H9 (cell line): ENCODE measurements around the gene ARHGEF16. TPM values are rescaled to one million over a fixed set of nuclear protein-coding genes. Genes with fewer than 3 reads are reported as not detected.

Source experiments
- DNase-seq: peaks from one replicate; pipeline ENCODE4 v3.0.0-alpha.2; 2017
- H2AFZ ChIP-seq: one replicate; pipeline ENCODE4 v1.6.1; 2013; ENCODE audit warnings: mild to moderate bottlenecking, low read length, control low read depth, moderate library complexity
- H2AK5ac ChIP-seq: 2 replicates; pipeline ENCODE4 v1.6.1; 2013; ENCODE audit warnings: low read length, control low read depth, mixed read lengths; ENCODE audit not compliant: insufficient read length
- H2BK120ac ChIP-seq: one replicate; pipeline ENCODE4 v1.6.1; 2013; ENCODE audit warnings: low read depth, mild to moderate bottlenecking, low read length, control low read depth, inconsistent platforms; ENCODE audit not compliant: poor library complexity, severe bottlenecking
- H2BK12ac ChIP-seq: 2 replicates; pipeline ENCODE4 v1.6.1; 2013; ENCODE audit warnings: low read length, control low read depth, mixed read lengths, low read depth; ENCODE audit not compliant: insufficient read length
- H2BK15ac ChIP-seq: 2 replicates; pipeline ENCODE4 v1.6.1; 2013; ENCODE audit warnings: low read depth, low read length, control low read depth
- H2BK20ac ChIP-seq: one replicate; pipeline ENCODE4 v1.6.1; 2013; ENCODE audit warnings: low read depth, mild to moderate bottlenecking, low read length, control low read depth, inconsistent platforms; ENCODE audit not compliant: poor library complexity, severe bottlenecking
- H2BK5ac ChIP-seq: 2 replicates; pipeline ENCODE4 v1.6.1; 2013; ENCODE audit warnings: low read length, control low read depth, mixed read lengths; ENCODE audit not compliant: insufficient read length
- H3K14ac ChIP-seq: 2 replicates; pipeline ENCODE4 v1.6.1; 2013; ENCODE audit warnings: low read length, control low read depth; ENCODE audit not compliant: insufficient read depth
- H3K18ac ChIP-seq: 2 replicates; pipeline ENCODE4 v1.6.1; 2013; ENCODE audit warnings: low read depth, mild to moderate bottlenecking, mixed read lengths, low read length, control low read depth; ENCODE audit not compliant: insufficient read length
- H3K23ac ChIP-seq: 2 replicates; pipeline ENCODE4 v1.6.1; 2013; ENCODE audit warnings: low read length, control low read depth, mixed read lengths, low read depth; ENCODE audit not compliant: insufficient read length
- H3K23me2 ChIP-seq: 2 replicates; pipeline ENCODE4 v1.6.1; 2013; ENCODE audit warnings: low read depth, mild to moderate bottlenecking, mixed read lengths, low read length, control low read depth; ENCODE audit not compliant: insufficient read length, poor library complexity, severe bottlenecking
- H3K27ac ChIP-seq: 2 replicates; pipeline ENCODE4 v1.5.1; 2013; ENCODE audit warnings: low read length, control low read depth, mixed read lengths, low read depth; ENCODE audit not compliant: insufficient read length
- H3K27me3 ChIP-seq: 2 replicates; pipeline ENCODE4 v1.6.1; 2013; ENCODE audit warnings: low read length, control low read depth, inconsistent platforms; ENCODE audit not compliant: insufficient read depth
- H3K4ac ChIP-seq: 2 replicates; pipeline ENCODE4 v1.6.1; 2013; ENCODE audit warnings: low read depth, mild to moderate bottlenecking, control low read depth, inconsistent platforms, low read length, moderate library complexity
- H3K4me1 ChIP-seq: 2 replicates; pipeline ENCODE4 v1.6.1; 2013; ENCODE audit warnings: low read length, control low read depth, inconsistent platforms; ENCODE audit not compliant: insufficient read depth
- H3K4me2 ChIP-seq: 2 replicates; pipeline ENCODE4 v1.6.1; 2013; ENCODE audit warnings: low read length, control low read depth, mixed read lengths; ENCODE audit not compliant: insufficient read length, insufficient read depth
- H3K56ac ChIP-seq: 2 replicates; pipeline ENCODE4 v1.6.1; 2013; ENCODE audit warnings: low read depth, mild to moderate bottlenecking, mixed read lengths, low read length, control low read depth; ENCODE audit not compliant: insufficient read length
- H3K79me1 ChIP-seq: 2 replicates; pipeline ENCODE4 v1.6.1; 2013; ENCODE audit warnings: low read depth, mild to moderate bottlenecking, moderate library complexity, low read length, control low read depth, inconsistent platforms; ENCODE audit not compliant: insufficient read depth, poor library complexity, severe bottlenecking
- H3K79me2 ChIP-seq: 2 replicates; pipeline ENCODE4 v1.6.1; 2013; ENCODE audit warnings: low read length, control low read depth, inconsistent platforms; ENCODE audit not compliant: insufficient read depth
- H3K9ac ChIP-seq: 2 replicates; pipeline ENCODE4 v1.6.1; 2013; ENCODE audit warnings: low read length, control low read depth, mixed read lengths; ENCODE audit not compliant: insufficient read length; ENCODE audit errors: extremely low read depth
- H3K9me3 ChIP-seq: one replicate; pipeline ENCODE4 v1.6.1; 2013; ENCODE audit warnings: low read depth, low read length, inconsistent platforms; ENCODE audit not compliant: control insufficient read depth
- H3T11ph ChIP-seq: one replicate; pipeline ENCODE4 v1.6.1; 2013; ENCODE audit warnings: mild to moderate bottlenecking, low read length, control low read depth, inconsistent platforms
- H4K20me1 ChIP-seq: one replicate; pipeline ENCODE4 v1.6.1; 2013; ENCODE audit not compliant: control insufficient read depth, insufficient read length, insufficient read depth
- H4K5ac ChIP-seq: 2 replicates; pipeline ENCODE4 v1.6.1; 2013; ENCODE audit warnings: low read depth, mild to moderate bottlenecking, mixed read lengths, low read length, control low read depth; ENCODE audit not compliant: insufficient read length
- H4K8ac ChIP-seq: replicated peaks from 2 replicates; pipeline ENCODE4 v1.6.1; 2013; ENCODE audit warnings: low read length, control low read depth, mixed read lengths, low read depth; ENCODE audit not compliant: insufficient read length
- H4K91ac ChIP-seq: 2 replicates; pipeline ENCODE4 v1.6.1; 2013; ENCODE audit warnings: low read depth, mild to moderate bottlenecking, moderate library complexity, mixed read lengths, low read length, control low read depth; ENCODE audit not compliant: insufficient read length
- H3K27ac Mint-ChIP-seq, 3 experiments: 2 replicates in 2 of 3; 3 replicates in 1 of 3; pipeline ENCODE4 v1.8.0; 2020 to 2021; ENCODE audit warnings: mixed read lengths in 3 of 3, mild to moderate bottlenecking in 1 of 3, moderate library complexity in 1 of 3
- H3K27me3 Mint-ChIP-seq: 2 replicates; pipeline ENCODE4 v1.8.0; 2021; ENCODE audit warnings: low read depth, mild to moderate bottlenecking, moderate library complexity, mixed read lengths
- H3K36me3 Mint-ChIP-seq, 3 experiments: 2 replicates in 2 of 3; 3 replicates in 1 of 3; pipeline ENCODE4 v1.8.0; 2020 to 2021; ENCODE audit warnings: low read depth in 3 of 3, mixed read lengths in 3 of 3; ENCODE audit not compliant: insufficient read depth in 1 of 3
- H3K4me1 Mint-ChIP-seq, 2 experiments: 2 replicates each; pipeline ENCODE4 v1.8.0; 2020; ENCODE audit warnings: mixed read lengths in 2 of 2
- H3K4me3 Mint-ChIP-seq, 2 experiments: 2 replicates in 1 of 2; 3 replicates in 1 of 2; pipeline ENCODE4 v1.8.0; 2020 to 2021; ENCODE audit warnings: mild to moderate bottlenecking in 2 of 2, mixed read lengths in 2 of 2, moderate library complexity in 1 of 2
- H3K9me3 Mint-ChIP-seq, 2 experiments: 2 replicates in 1 of 2; 3 replicates in 1 of 2; pipeline ENCODE4 v1.8.0; 2020; ENCODE audit warnings: mild to moderate bottlenecking in 2 of 2, mixed read lengths in 2 of 2, moderate library complexity in 1 of 2
- CTCF ChIP-seq: fragments of 200-600 bp; sonication (generic); conservative IDR thresholded peaks from 3 replicates; pipeline ENCODE4 v1.8.0; 2021; ENCODE audit warnings: antibody characterized with exemption, mild to moderate bottlenecking
- WGBS: extraction: QIAGEN DNeasy Blood & Tissue Kit; methylation state at CpG from one replicate; pipeline ENCODE4 v1.1.7; 2013; ENCODE audit warnings: missing lambda C conversion rate, low lambda C conversion rate, mixed read lengths; ENCODE audit not compliant: insufficient read length; ENCODE audit errors: extremely low coverage; 5-methylcytosine and 5-hydroxymethylcytosine counted together
- total RNA-seq: library from RNA; stranded (reverse); gene quantifications from 2 replicates; pipeline ENCODE4 v1.2.1, GENCODE V29; 2021

The ARHGEF16 gene
- total RNA-seq, 1 experiment from 2014 or later, result 48.5 TPM

- no peak overlapping the region for H2BK12ac ChIP-seq
- H3K4me1 ChIP-seq, result no peaks in the 10 kb centered on the region
- H2BK20ac ChIP-seq, result no peak overlapping the region
- no peak overlapping the region for H4K91ac ChIP-seq
- no peaks in the 10 kb centered on the region for H3K27me3 ChIP-seq
- H3K27ac Mint-ChIP-seq, result no peak overlapping the region
- no peak overlapping the region for H3K27ac ChIP-seq
- no peak overlapping the region for H2BK120ac ChIP-seq
- no peaks in the 10 kb centered on the region for H3K23me2 ChIP-seq
- H3K9me3 Mint-ChIP-seq, result no peaks in the 10 kb centered on the region
- H3K14ac ChIP-seq, result no peak overlapping the region; the same call in 1 of the 2 replicates
- H3T11ph ChIP-seq, result no peak overlapping the region
- H4K8ac ChIP-seq, result no peak overlapping the region
- H3K4ac ChIP-seq, result no peak overlapping the region
- H2AFZ ChIP-seq, result no peak overlapping the region
- H4K20me1 ChIP-seq, result no peaks in the 10 kb centered on the region
- DNase-seq, result no peak
- H2AK5ac ChIP-seq, result no peak overlapping the region
- no peak overlapping the region for H3K56ac ChIP-seq
- H4K5ac ChIP-seq, result no peak overlapping the region
- no peaks in the 10 kb centered on the region for H3K79me2 ChIP-seq
- no peaks in the 10 kb centered on the region for H3K79me1 ChIP-seq
- WGBS, result no CpG with 5 or more reads among the region's 7 CpGs
- H3K23ac ChIP-seq, result no peak overlapping the region
- H2BK5ac ChIP-seq, result no peak overlapping the region
- H2BK15ac ChIP-seq, result no peak overlapping the region
- no peak for TF ChIP-seq CTCF
- H3K4me3 Mint-ChIP-seq, result no peak overlapping the region
- H3K36me3 Mint-ChIP-seq, result no peaks in the 10 kb centered on the region; a peak in 2 of 7 replicates
- H3K4me1 Mint-ChIP-seq, result no peaks in the 10 kb centered on the region
- no peaks in the 10 kb centered on the region for H3K9me3 ChIP-seq
- no peak overlapping the region for H3K9ac ChIP-seq
- H3K27me3 Mint-ChIP-seq, result no peaks in the 10 kb centered on the region
- H3K4me2 ChIP-seq, result no peak overlapping the region
- no peak overlapping the region for H3K18ac ChIP-seq
Measured at GRCh38 chr1:3504822-3505153, 50.3 kb downstream of the ARHGEF16 start.
